HepG2 (cell line): ENCODE measurements around the gene NAT9. TPM values are rescaled to one million over a fixed set of nuclear protein-coding genes. Genes with fewer than 3 reads are reported as not detected.
A peak's percentile ranks its signal among the peaks of the same experiment; 100 is the strongest.

Experiments used
- ATM ChIP-seq: fragments of 450-650 bp; IDR thresholded peaks from 2 replicates; pipeline ENCODE4 v1.7.1; 2017; ENCODE audit warnings: mild to moderate bottlenecking, borderline replicate concordance
- BATF2 ChIP-seq: sonication (generic); formaldehyde crosslinking; IDR thresholded peaks from 2 replicates; pipeline ENCODE4 v1.8.0; 2022; ENCODE audit warnings: mild to moderate bottlenecking, missing genetic modification reagents, moderate library complexity
- CENPBD1 ChIP-seq: sonication (generic); formaldehyde crosslinking; IDR thresholded peaks from 2 replicates; pipeline ENCODE4 v1.8.0; 2022; ENCODE audit warnings: missing genetic modification reagents, low read depth, mild to moderate bottlenecking, borderline replicate concordance
- DZIP1 ChIP-seq: sonication (generic); formaldehyde crosslinking; IDR thresholded peaks from 2 replicates; pipeline ENCODE4 v1.5.0; 2020; ENCODE audit warnings: mild to moderate bottlenecking, missing genetic modification reagents
- EP300 ChIP-seq, 3 experiments: sonication (generic) in 1 of 3; formaldehyde crosslinking in 1 of 3; IDR thresholded peaks; 2 replicates each; pipeline versions ENCODE4 v1.5.1 to v1.6.1; 2011 to 2020; ENCODE audit warnings: low read depth in 2 of 3, low read length in 2 of 3, borderline replicate concordance in 1 of 3, improper control_type of control experiment in 1 of 3, mild to moderate bottlenecking in 1 of 3, missing genetic modification reagents in 1 of 3, moderate library complexity in 1 of 3
- HNF1A ChIP-seq, 2 experiments: sonication (generic) in 1 of 2; formaldehyde crosslinking in 1 of 2; IDR thresholded peaks; 2 replicates each; pipeline versions ENCODE4 v1.4.0 to v1.6.1; 2016 to 2020; ENCODE audit warnings: borderline replicate concordance in 1 of 2, low read depth in 1 of 2, mild to moderate bottlenecking in 1 of 2, missing genetic modification reagents in 1 of 2
- MTA1 ChIP-seq: sonication (generic); formaldehyde crosslinking; IDR thresholded peaks from 2 replicates; pipeline ENCODE4 v1.4.0; 2020; ENCODE audit warnings: missing genetic modification reagents, mild to moderate bottlenecking, borderline replicate concordance
- ONECUT2 ChIP-seq: sonication (generic); formaldehyde crosslinking; IDR thresholded peaks from 2 replicates; pipeline ENCODE4 v1.4.0; 2020; ENCODE audit warnings: missing genetic modification reagents
- REL ChIP-seq: sonication (generic); formaldehyde crosslinking; conservative IDR thresholded peaks from 2 replicates; pipeline ENCODE4 v1.8.0; 2022; ENCODE audit warnings: mild to moderate bottlenecking, missing genetic modification reagents, moderate library complexity
- TEF ChIP-seq: sonication (generic); formaldehyde crosslinking; IDR thresholded peaks from 2 replicates; pipeline ENCODE4 v1.5.0; 2020; ENCODE audit warnings: missing genetic modification reagents
- ZNF234 ChIP-seq: sonication (generic); formaldehyde crosslinking; conservative IDR thresholded peaks from 2 replicates; pipeline ENCODE4 v1.5.1; 2020; ENCODE audit warnings: mild to moderate bottlenecking, missing genetic modification reagents
- ZNF562 ChIP-seq: sonication (generic); formaldehyde crosslinking; IDR thresholded peaks from 2 replicates; pipeline ENCODE4 v1.8.0; 2022; ENCODE audit warnings: missing genetic modification reagents, borderline replicate concordance
- ZNF784 ChIP-seq: sonication (generic); formaldehyde crosslinking; IDR thresholded peaks from 2 replicates; pipeline ENCODE4 v1.5.1; 2020; ENCODE audit warnings: missing genetic modification reagents, mild to moderate bottlenecking, borderline replicate concordance
- polyA plus RNA-seq, 8 experiments: library from polyadenylated mRNA; depleted of rRNA in 3 of 8; stranded (reverse) in 7 of 8; unstranded in 1 of 8; fragments of >200 nt; fragmentation: Illumina TruSeq in 4 of 8; extraction: Trizol in 4 of 8; gene quantifications; 2 replicates each; pipeline versions ENCODE4 v1.2.1 to v1.2.3, GENCODE V29; 2011 to 2016; ENCODE audit warnings: low read depth in 4 of 8, missing spikeins in 1 of 8, mixed read lengths in 1 of 8; ENCODE audit not compliant: insufficient read depth in 1 of 8
- total RNA-seq, 5 experiments: library from RNA; depleted of rRNA; stranded (reverse); fragments of >200 nt; fragmentation: Illumina TruSeq; extraction: Trizol; gene quantifications; 2 replicates each; pipeline ENCODE4 v1.2.3, GENCODE V29; 2016; ENCODE audit warnings: low read depth in 1 of 5

NAT9 gene
- total and polyA plus RNA-seq, 2 of the 13 experiments (the other 11 are each of a cell fraction or from before 2014, with no cell fraction given) = 39.7 to 44.2 TPM

- no peak for TF ChIP-seq MTA1 (CRISPR knock-in tag)
- TF ChIP-seq BATF2 (CRISPR knock-in tag) = no peak
- 0 out of 2 replicates have a peak, but pooled peaks have one; percentile 11 for TF ChIP-seq DZIP1 (CRISPR knock-in tag)
- no peak for TF ChIP-seq TEF (CRISPR knock-in tag)
- no peak for TF ChIP-seq EP300 (IDR thresholded peaks at IDR 0.05; ENCODE audit: low read depth in 2 of 2, low read length in 2 of 2)
- TF ChIP-seq EP300 (CRISPR knock-in tag; IDR thresholded peaks at IDR 0.05; ENCODE audit: borderline replicate concordance) = no peak
- TF ChIP-seq ZNF562 (CRISPR knock-in tag) = no peak
- TF ChIP-seq CENPBD1 (CRISPR knock-in tag) = peak; percentile 72; the same call in 1 of the 2 replicates
- TF ChIP-seq ZNF234 (CRISPR knock-in tag) = no peak
- 0 out of 2 replicates have a peak, but pooled peaks have one; percentile 16 for TF ChIP-seq ZNF784 (CRISPR knock-in tag)
- no peak for TF ChIP-seq ONECUT2 (CRISPR knock-in tag)
- TF ChIP-seq HNF1A (IDR thresholded peaks at IDR 0.05; ENCODE audit: low read depth) = no peak
- no peak for TF ChIP-seq HNF1A (CRISPR knock-in tag; IDR thresholded peaks at IDR 0.05; ENCODE audit: borderline replicate concordance)
- no peak for TF ChIP-seq REL (CRISPR knock-in tag)
- TF ChIP-seq ATM = no peak
These were observed 38.7 kb downstream of the NAT9 start (continued) for GRCh38 chr17:74737299-74738050.
